ENCODE results near the gene ARAP1.

The ARAP1 gene

DNA sequence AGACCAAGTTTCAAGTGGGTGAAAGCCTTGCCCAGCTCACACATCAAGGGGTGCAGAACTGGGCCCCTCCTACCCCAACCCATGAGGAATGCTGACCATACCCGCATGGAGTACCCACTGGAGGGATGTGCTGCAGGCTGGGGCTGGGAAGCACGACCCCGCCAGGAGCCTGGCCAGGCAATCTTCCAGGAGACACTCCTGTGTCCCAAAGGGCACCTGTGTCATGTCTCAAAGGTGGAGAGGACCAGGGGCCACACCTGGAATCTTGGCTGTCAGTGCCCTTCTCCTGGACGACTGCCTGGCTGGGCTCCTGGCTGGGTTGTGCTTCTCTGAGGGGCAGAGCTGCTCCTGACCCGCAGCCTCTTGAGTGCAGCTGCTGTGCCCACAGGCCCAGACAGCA is 6.7 kb downstream of the ARAP1 start:
- no peak for DNase-seq
- H3K4me1 Mint-ChIP-seq (ENCODE audit: low read depth): peaks cover 65% of the 10 kb centered on the region
- no peak overlapping the region for H3K27ac Mint-ChIP-seq
- no peaks in the 10 kb centered on the region for H3K27me3 Mint-ChIP-seq
- H3K36me3 Mint-ChIP-seq (ENCODE audit: low read depth): peaks cover 6% of the 10 kb centered on the region
- H3K9me3 Mint-ChIP-seq: no peaks in the 10 kb centered on the region
- no peak overlapping the region for H3K4me3 Mint-ChIP-seq

DNA sequence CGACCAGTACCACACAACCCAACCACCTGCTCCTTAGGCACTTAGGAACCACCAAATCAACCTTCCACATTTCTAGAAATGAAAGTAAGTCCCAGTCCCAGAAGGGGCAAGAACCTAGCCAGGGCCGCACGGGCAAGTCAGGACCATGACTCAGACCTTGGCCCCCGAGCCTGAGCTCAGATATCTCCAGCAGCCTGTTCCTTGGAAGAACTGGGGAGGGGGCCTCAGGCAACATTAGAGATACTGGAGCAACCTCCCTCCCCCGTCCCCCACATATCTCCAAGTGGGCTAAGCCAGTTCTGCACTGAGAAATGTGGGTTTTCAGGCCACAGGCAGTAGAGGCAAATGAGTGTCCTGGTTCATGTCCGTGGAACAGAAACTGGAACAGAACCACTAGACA is 7.7 kb downstream of the ARAP1 start:
- H3K27ac Mint-ChIP-seq: peak overlapping the region; percentile 72
- H3K4me1 Mint-ChIP-seq (ENCODE audit: low read depth): peaks cover 68% of the 10 kb centered on the region
- no peak for DNase-seq
- H3K36me3 Mint-ChIP-seq (ENCODE audit: low read depth): peaks cover 6% of the 10 kb centered on the region
- no peaks in the 10 kb centered on the region for H3K27me3 Mint-ChIP-seq
- H3K4me3 Mint-ChIP-seq: no peak overlapping the region
- H3K9me3 Mint-ChIP-seq: no peaks in the 10 kb centered on the region

DNA sequence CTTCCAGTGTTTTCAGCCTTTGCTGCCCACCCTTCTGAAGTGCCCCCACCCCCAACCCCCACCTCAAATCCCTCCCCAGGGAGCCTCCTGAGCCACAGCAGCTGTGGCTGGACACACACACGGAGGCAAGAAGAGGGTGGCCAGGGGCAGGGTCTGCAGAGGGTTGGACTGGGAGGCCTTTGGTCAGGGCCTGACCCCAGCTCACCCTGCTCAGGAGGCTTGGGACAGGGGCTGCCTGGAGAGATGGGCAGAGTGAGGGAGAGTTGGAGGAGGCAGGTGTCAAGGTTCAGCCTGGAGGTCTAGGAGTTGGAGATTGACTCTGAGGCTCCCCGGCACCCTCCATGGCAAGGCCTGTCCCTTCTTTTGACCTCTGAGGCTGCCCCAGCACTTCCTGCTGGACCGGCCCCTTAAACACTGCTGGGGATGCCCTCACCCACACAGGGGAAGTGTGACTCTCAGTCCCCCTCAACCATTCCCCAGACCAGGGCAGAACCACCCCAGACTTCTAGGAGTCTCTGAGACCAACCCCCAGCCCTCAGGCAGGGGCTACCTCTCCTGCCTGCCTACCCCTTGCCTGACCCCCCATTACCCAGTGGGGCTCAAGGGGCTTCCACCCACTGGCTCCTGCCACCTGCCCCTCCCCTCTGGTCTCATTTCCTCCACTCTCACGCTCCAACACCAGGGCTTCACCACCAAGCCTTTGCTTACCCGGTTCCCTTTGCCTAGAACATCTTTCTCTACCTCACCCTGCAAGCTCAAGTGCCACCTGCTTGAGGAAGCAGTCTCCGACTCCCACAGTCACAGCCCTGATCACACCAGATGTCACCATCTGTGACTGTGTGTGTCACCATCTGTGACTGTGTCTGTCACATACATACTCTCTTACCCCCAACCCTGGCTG is 8.6 kb downstream of the ARAP1 start:
- no peaks in the 10 kb centered on the region for H3K9me3 Mint-ChIP-seq
- no peak for DNase-seq
- H3K27me3 Mint-ChIP-seq: no peaks in the 10 kb centered on the region
- no peak overlapping the region for H3K4me3 Mint-ChIP-seq
- peaks cover 65% of the 10 kb centered on the region for H3K4me1 Mint-ChIP-seq (ENCODE audit: low read depth)
- H3K27ac Mint-ChIP-seq: peak overlapping the region; percentile 72
- H3K36me3 Mint-ChIP-seq (ENCODE audit: low read depth): peaks cover 2% of the 10 kb centered on the region

DNA sequence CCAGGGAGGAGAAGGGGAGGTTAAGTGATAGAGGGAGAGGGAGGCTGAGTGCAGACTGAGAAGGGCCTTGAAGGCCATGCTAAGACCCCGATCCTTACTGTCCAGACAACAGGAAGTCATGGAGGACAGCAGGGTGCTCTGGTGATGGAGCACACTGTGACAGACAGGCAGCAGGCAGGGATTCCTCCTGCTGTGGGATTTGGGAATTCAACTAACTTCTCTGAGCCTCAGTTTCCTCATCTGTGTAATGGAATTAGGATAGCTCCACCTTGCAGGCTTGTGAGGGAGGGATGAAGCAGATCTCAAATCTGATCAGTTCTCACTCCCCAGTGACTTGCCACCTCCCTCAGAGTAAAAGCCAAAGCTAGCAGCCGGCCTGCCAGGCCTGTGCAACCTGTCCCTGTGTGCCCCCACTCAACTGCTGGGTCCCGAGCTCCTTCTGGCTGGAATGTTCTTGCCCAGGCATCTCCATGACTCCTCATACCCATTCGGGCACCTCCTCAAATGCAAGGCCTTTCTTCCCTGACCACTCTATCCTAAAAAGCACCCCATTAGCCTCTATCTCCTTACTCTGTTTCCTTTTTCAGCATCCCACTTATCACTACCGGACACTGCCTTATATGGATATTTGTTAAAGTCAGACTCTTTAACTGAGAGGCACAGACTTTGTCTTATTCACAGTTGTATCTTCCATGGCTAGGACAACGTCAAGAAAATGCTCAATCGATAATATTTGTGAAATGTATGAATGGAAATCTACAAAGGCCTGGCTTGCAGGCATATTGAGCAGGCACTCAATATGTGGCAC is 9.5 kb downstream of the ARAP1 start:
- H3K27me3 Mint-ChIP-seq: no peaks in the 10 kb centered on the region
- peak overlapping the region; percentile 74 for H3K27ac Mint-ChIP-seq
- no peaks in the 10 kb centered on the region for H3K36me3 Mint-ChIP-seq (ENCODE audit: low read depth)
- H3K9me3 Mint-ChIP-seq: no peaks in the 10 kb centered on the region
- no peak for DNase-seq
- peaks cover 70% of the 10 kb centered on the region for H3K4me1 Mint-ChIP-seq (ENCODE audit: low read depth)
- no peak overlapping the region for H3K4me3 Mint-ChIP-seq

DNA sequence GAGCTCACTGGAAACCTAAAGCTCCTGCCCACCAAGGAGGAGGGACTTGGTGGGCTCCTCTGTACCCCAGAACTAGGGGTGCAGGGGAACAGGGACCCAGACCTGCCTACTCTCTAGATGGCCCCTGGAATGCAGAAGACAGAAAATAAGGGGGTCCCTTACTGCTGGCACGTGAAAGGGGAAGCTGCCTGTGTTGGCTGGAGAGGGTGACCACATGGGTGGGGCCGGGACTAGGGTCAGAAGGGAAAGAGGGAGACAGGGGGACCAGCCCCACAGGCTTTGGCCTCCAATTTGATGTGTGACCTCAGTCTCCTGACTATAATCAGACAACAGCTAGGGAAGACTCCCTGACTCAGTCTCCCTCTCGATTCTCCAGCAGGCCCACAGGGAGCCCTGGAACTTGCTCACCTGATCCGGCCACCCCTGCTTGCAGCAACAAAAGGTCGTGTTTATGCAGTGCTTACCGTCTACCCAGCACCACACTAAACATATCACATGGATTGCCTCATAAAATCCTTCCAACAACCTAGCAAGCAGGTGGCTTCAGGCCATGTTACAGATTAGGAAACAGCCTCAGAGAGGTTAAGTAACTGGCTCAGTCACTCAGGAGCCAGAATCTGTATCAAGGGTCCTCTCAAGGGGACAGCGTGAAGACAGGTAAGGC is 10.2 kb downstream of the ARAP1 start:
- H3K9me3 Mint-ChIP-seq: no peaks in the 10 kb centered on the region
- no peaks in the 10 kb centered on the region for H3K27me3 Mint-ChIP-seq
- H3K4me1 Mint-ChIP-seq (ENCODE audit: low read depth): peaks cover 75% of the 10 kb centered on the region
- H3K4me3 Mint-ChIP-seq: no peak overlapping the region
- no peak for DNase-seq
- H3K36me3 Mint-ChIP-seq (ENCODE audit: low read depth): peaks cover 2% of the 10 kb centered on the region
- peak overlapping the region; percentile 74 for H3K27ac Mint-ChIP-seq

DNA sequence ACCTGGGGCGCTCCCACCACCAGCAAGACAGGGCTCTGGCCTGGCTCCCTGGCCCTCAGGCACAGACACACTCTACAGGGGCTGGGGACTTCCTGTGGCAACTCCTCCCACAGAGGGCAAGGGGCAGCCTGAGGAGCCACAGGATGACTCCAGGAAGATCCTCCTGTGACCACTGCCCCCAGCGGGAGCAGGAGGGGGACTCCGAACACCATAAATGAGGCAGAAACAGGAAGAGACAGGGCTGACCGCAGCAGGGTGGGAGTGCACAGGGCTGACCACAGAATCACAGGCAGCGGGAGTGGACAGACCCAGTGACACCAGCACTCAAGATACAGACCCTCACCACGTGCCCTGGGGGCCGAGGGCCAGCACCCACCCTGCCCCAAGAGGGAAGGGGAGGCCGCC is 10.8 kb downstream of the ARAP1 start:
- DNase-seq: no peak
- Mint-ChIP-seq H3K4me1 (ENCODE audit: low read depth) (peaks cover 80% of the 10 kb centered on the region), H3K36me3 (ENCODE audit: low read depth) (peaks cover 4% of the 10 kb centered on the region), H3K27ac (peak overlapping the region; percentile 99), H3K4me3 (no peak overlapping the region), H3K27me3 (no peaks in the 10 kb centered on the region), H3K9me3 (no peaks in the 10 kb centered on the region)

DNA sequence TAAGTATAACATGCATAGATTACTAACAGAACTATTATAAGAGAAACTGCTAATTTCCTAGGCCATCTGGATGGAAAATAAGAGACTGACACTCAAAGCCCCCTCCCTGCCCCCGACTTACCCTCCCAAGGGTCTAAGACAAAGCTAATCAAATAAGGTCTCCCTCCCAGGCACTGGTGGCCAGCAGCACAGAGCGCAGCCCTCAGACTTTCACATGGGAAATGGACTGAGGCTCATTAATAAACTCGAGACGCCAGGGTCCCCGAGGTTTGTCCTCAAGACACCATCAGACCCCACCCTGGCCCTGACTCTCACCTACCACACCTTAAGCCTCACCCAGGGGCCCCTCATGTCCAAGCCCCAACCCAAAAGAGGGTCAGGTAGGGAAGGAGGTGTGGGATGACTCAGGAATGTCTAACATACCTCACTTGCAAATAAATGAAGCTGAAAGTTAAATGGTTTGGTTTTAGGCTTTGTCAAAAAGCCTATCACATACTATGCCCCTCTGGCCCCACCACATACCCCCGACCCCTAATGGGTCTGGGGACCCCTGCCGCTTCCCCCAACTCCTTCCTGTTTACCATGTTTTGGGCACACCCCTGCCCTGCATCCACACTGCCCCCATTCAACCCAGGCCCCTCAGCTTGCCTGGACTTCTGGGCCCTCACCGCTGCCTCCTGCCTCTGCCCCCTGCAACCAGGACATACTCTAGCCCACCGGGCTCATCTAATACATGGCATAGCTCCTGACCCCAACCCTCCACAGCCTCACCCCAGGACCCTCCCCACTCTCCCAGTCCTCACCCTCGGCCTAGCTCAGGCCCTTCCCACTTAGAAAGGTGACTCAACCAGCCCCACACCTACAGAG is 11.4 kb downstream of the ARAP1 start:
- Mint-ChIP-seq H3K27me3 (no peaks in the 10 kb centered on the region), H3K36me3 (ENCODE audit: low read depth) (peaks cover 4% of the 10 kb centered on the region), H3K27ac (peak overlapping the region; percentile 99), H3K4me3 (no peak overlapping the region), H3K9me3 (no peaks in the 10 kb centered on the region), H3K4me1 (ENCODE audit: low read depth) (peaks cover 80% of the 10 kb centered on the region)
- no peak for DNase-seq

DNA sequence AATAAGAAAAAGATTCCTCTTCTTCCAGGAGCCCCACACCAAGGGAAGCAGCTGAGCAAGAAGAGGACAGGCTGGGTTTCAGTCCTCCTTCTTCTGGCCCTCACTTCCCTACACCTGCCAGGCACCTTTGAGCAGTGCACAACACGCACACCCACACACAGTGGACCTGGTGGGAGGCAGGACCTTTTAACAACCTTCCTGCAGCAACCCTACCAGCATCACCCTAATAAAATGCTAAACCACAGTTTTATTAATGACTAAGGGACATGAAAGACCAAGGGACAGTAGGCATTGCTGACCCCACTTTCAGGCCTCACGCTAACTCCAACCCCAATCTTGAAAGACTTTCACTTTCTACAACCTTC is 12.2 kb downstream of the ARAP1 start:
- peaks cover 83% of the 10 kb centered on the region for H3K4me1 Mint-ChIP-seq (ENCODE audit: low read depth)
- peak overlapping the region; percentile 99 for H3K27ac Mint-ChIP-seq
- DNase-seq: no peak
- H3K36me3 Mint-ChIP-seq (ENCODE audit: low read depth): peaks cover 4% of the 10 kb centered on the region
- no peak overlapping the region for H3K4me3 Mint-ChIP-seq
- no peaks in the 10 kb centered on the region for H3K9me3 Mint-ChIP-seq
- H3K27me3 Mint-ChIP-seq: no peaks in the 10 kb centered on the region

DNA sequence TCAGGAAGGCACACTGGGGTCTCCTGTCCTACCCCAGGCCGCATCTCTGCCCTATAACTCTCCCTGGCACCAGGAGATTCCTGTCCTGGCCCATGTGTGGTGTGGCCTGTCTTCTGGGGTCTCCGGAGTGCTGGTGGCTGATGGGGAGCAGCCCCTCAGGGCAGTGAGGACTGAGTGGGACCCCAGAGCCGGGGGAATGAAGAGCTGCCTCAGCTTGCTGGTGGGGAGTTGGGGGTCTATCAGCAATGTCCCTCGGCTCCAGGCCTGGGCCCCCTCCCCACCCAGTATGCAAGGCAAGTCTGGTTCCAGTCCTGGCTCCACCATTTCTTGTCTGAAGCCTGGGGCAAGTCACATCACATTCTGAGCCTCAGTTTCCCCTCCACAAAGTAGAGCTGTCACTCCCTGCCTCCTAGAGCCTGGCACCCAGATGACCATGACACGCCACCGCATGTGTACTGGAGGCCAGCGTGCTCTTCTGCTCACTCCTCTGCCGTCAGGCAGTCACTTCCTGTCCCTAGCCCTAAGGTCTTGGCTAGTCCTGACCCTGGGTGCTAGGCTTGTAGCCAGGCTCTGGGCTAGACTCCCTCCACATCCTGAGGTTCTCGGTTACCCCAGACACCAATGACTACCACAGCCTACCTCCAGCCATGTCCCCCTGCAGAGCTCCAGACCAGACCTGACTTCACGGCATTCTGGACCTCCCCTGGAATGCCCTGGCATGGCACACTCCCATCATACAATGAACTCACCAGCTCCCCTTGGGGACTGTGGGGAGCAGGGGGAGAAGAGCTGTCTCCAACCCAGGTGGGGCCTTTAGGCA is 12.8 kb downstream of the ARAP1 start:
- Mint-ChIP-seq H3K27me3 (no peaks in the 10 kb centered on the region), H3K9me3 (no peaks in the 10 kb centered on the region), H3K27ac (peak overlapping the region; percentile 99), H3K36me3 (ENCODE audit: low read depth) (peaks cover 4% of the 10 kb centered on the region), H3K4me1 (ENCODE audit: low read depth) (peaks cover 80% of the 10 kb centered on the region), H3K4me3 (no peak overlapping the region)
- DNase-seq: no peak

DNA sequence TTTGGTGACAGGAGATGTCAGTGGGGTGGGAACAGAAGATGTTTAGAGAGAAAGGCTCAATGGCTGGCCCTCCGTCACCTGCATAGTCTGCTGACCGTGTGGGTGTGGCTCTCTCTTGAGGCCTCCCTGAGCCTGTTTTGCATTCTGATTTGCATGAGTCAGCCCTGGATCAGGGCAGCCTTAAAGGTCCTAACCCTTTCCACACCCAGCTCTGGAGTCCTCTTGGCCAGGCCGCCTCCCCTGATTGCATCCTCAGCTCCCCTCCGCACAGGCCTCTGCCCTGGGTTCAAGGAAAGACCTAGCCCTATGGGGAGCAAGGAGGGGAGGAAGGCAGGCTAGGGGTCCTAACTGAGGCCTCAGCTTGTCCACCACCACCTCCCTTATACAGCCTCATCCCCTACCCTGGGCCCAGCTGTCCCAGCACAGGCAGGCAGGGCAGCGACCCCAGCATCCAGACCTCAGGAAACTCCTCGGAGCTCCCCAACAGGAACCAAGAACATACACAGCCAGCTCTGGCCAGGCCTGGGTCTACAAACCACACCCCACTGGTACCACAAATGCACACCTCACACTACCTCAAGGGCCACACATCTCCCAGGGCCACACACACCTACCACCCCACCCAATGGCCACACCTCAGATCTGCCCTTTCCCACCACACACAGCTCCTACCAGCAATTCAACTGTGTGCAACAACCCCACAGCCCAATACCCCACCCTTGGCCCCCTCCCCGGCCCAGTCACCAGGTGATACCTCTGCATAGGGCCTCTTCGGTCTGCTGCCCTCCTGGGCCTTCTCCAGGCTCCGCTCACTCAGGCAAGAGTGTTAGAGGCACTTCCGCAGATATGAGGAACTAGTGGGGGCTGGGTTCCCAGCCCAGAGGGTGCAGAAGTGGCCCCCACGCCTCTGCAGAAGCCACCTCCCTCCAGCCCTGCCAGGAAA is 13.7 kb downstream of the ARAP1 start:
- H3K4me3 Mint-ChIP-seq: no peak overlapping the region
- H3K9me3 Mint-ChIP-seq: no peaks in the 10 kb centered on the region
- no peaks in the 10 kb centered on the region for H3K27me3 Mint-ChIP-seq
- H3K4me1 Mint-ChIP-seq (ENCODE audit: low read depth): peaks cover 70% of the 10 kb centered on the region
- H3K36me3 Mint-ChIP-seq (ENCODE audit: low read depth): peaks cover 4% of the 10 kb centered on the region
- DNase-seq: no peak
- H3K27ac Mint-ChIP-seq: peak overlapping the region; percentile 99

DNA sequence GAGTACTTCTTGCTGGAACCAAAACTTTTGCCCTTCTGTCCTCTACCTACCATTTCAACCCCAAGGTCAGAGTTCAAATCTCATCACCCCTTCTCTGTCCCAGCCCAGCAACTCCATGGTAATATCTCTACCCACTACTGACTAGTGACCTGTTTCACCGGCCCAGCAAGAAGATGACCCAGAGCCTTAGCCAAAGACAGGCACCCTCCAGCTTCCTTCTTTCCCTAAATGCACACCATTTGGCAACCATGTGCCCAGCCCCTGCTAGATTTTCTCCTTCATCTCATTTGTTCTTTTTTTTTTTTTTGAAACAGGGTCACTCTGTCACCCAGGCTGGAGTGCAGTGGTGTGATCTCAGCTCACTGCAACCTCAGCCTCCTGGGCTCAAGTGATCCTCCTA is 14.9 kb downstream of the ARAP1 start:
- Mint-ChIP-seq H3K27ac (peak overlapping the region; percentile 99), H3K4me1 (ENCODE audit: low read depth) (peaks cover 64% of the 10 kb centered on the region), H3K4me3 (no peak overlapping the region), H3K9me3 (no peaks in the 10 kb centered on the region), H3K27me3 (no peaks in the 10 kb centered on the region), H3K36me3 (ENCODE audit: low read depth) (peaks cover 4% of the 10 kb centered on the region)
- DNase-seq: no peak

DNA sequence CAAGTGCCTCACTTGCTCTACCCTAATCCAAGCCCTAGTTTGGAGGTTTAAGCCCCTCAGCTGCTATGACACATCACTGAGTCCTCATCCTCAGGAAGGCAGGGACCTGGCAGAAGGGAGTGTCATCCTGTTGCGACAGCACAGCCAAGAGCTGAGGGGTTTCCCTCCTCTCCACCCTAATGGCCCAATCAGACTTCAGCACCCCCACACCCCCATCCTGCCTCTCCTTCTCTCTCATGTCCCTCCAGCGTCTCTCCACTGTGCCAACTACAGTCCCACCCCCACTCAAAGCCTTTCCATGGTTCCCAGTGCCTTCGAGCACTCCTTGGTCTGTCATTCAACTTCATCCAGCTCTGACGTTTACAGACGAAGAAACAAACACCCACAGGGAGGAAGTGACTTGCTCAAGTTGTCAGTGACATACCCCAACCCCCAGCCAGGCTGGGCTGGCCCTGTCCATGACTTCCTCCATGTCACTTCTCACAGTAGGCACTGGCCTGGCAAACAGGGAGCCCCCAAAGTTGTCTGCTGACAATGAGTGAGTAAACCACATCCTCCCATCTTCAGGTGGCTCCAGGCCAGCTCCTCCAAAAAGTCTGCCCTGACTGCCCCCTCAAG is 15.6 kb downstream of the ARAP1 start:
- Mint-ChIP-seq H3K4me1 (ENCODE audit: low read depth) (peaks cover 56% of the 10 kb centered on the region), H3K27me3 (no peaks in the 10 kb centered on the region), H3K27ac (peak overlapping the region; percentile 99), H3K36me3 (ENCODE audit: low read depth) (peaks cover 5% of the 10 kb centered on the region), H3K9me3 (peaks cover under 1% of the 10 kb centered on the region), H3K4me3 (peak overlapping the region; percentile 64)
- peak; percentile 72 for DNase-seq
